Subcutaneous adipose tissue (tissue), 4 donors: ENCODE results near the gene RAPGEF1. TPM values are rescaled to one million over a fixed set of nuclear protein-coding genes. Genes with fewer than 3 reads are reported as not detected.

Experiments
- total RNA-seq, 4 donors: library from RNA; depleted of rRNA; stranded (reverse); fragments of >200 nt; gene quantifications; one replicate each; pipeline ENCODE4 v1.1.0, GENCODE V29; 2016
- TF ChIP-seq, protein P1 (sequence below): fragments of 450-650 bp; IDR thresholded peaks from one replicate; pipeline ENCODE4 v1.5.1; 2016; ENCODE audit warnings: low read depth, mild to moderate bottlenecking, control low read depth, antibody characterized with exemption, moderate library complexity

RAPGEF1 gene
- total RNA-seq, 4 donors from 2014 or later = 47.1 to 79.5 (median 61.4) TPM

DNA sequence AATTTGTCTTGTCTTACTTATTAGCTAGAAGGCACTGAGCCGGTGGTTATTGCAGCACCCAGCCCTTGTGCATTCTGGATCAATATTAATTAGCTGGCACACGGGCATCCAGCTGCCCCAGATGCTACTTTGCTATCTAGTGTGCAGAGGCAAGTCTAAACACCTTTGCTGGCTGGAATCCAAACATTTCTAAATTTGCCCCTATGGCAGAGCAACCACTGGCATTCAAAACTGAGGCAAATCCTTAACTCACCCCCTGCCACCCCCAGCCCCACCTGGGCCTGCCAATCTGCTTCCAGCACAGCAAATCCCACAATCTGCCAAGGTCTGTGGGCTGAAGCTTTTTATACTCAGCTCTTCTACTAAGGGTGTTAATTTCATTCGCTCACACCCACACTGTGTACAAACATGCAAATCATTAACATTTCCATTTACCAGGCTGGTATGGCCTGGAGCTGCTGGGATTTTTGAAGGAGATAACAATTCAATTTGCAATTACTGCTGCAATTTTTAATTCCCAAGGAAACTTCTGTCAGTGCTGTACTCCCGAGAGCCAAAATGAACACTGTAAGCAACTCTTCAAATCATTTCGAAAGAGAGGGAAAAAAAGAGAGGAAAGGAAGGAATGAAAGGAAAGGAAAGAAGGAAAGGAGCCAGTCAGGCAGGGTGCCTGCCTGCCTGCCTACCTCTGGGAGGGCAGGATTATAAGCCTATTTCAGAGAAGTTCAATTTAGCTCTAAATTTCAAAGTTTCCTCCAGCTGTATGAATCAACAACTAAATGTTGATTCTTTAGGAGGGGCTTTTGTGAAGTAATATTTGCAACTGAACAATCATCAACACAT is 35.5 kb downstream of the RAPGEF1 start:
- TF ChIP-seq, protein P1, sequence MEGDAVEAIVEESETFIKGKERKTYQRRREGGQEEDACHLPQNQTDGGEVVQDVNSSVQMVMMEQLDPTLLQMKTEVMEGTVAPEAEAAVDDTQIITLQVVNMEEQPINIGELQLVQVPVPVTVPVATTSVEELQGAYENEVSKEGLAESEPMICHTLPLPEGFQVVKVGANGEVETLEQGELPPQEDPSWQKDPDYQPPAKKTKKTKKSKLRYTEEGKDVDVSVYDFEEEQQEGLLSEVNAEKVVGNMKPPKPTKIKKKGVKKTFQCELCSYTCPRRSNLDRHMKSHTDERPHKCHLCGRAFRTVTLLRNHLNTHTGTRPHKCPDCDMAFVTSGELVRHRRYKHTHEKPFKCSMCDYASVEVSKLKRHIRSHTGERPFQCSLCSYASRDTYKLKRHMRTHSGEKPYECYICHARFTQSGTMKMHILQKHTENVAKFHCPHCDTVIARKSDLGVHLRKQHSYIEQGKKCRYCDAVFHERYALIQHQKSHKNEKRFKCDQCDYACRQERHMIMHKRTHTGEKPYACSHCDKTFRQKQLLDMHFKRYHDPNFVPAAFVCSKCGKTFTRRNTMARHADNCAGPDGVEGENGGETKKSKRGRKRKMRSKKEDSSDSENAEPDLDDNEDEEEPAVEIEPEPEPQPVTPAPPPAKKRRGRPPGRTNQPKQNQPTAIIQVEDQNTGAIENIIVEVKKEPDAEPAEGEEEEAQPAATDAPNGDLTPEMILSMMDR = no peak

GRCh38 chr9:131703697-131704096 is 36.2 kb downstream of the RAPGEF1 start:
- TF ChIP-seq, protein P1 = no peak

- TF ChIP-seq, protein P1 = no peak
These were observed 37.0 kb downstream of the RAPGEF1 start for GRCh38 chr9:131702911-131703310.

GRCh38 chr9:131701789-131702337 is 38.0 kb downstream of the RAPGEF1 start:
- TF ChIP-seq, protein P1 = no peak

DNA sequence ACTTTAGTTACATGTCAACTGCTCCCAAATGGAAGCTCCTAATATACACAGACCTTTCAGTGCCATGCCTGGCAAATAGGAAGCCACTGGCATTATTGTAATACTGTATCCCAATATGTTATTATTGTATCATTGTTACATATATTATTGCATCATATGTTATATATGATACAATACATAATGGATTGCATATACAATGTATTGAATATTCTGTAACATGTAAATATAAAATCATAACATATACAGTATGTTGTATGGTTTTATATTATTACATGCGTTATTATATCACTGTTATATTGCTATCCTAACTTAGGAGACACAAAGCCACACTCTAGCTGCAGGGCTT is 38.5 kb downstream of the RAPGEF1 start:
- TF ChIP-seq, protein P1 = no peak

GRCh38 chr9:131700765-131701435 is 39.0 kb downstream of the RAPGEF1 start:
- TF ChIP-seq, protein P1 = no peak

DNA sequence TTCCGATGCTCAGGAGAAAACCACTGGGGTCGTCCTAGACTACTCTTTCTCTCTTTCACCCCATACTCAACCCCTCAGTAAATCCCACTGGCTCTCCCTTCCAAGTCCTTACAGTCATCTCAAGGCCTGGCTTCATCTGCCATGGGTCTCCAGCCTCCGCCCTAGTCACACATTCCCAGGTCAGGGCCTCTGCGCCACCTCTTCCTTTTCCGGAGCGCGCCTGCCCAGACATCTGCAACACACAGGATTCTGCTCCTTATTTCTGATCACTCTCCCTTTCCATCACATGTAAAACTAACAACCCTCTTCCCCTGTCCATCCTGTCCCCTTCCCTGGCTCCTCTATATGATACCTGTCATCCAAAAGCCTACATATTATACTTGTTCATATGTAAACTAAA is 39.8 kb downstream of the RAPGEF1 start:
- TF ChIP-seq, protein P1 = no peak
